COLO829 (cell line): Measurements from ENCODE around the gene AR.

ENCODE experiments used
- DNase-seq: peaks from one replicate; pipeline ENCODE4 v3.0.0; 2012; ENCODE audit warnings: low spot score

The AR gene, protein sequence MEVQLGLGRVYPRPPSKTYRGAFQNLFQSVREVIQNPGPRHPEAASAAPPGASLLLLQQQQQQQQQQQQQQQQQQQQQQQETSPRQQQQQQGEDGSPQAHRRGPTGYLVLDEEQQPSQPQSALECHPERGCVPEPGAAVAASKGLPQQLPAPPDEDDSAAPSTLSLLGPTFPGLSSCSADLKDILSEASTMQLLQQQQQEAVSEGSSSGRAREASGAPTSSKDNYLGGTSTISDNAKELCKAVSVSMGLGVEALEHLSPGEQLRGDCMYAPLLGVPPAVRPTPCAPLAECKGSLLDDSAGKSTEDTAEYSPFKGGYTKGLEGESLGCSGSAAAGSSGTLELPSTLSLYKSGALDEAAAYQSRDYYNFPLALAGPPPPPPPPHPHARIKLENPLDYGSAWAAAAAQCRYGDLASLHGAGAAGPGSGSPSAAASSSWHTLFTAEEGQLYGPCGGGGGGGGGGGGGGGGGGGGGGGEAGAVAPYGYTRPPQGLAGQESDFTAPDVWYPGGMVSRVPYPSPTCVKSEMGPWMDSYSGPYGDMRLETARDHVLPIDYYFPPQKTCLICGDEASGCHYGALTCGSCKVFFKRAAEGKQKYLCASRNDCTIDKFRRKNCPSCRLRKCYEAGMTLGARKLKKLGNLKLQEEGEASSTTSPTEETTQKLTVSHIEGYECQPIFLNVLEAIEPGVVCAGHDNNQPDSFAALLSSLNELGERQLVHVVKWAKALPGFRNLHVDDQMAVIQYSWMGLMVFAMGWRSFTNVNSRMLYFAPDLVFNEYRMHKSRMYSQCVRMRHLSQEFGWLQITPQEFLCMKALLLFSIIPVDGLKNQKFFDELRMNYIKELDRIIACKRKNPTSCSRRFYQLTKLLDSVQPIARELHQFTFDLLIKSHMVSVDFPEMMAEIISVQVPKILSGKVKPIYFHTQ

DNA sequence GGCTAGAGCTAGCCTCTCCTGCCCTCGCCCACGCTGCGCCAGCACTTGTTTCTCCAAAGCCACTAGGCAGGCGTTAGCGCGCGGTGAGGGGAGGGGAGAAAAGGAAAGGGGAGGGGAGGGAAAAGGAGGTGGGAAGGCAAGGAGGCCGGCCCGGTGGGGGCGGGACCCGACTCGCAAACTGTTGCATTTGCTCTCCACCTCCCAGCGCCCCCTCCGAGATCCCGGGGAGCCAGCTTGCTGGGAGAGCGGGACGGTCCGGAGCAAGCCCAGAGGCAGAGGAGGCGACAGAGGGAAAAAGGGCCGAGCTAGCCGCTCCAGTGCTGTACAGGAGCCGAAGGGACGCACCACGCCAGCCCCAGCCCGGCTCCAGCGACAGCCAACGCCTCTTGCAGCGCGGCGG is at the start of gene AR:
AR (plus strand) TSS at position 204 of the 400 bp plus-strand sequence. CDS start 1,126 bp downstream, outside the sequence.
- DNase-seq = no peak

DNA sequence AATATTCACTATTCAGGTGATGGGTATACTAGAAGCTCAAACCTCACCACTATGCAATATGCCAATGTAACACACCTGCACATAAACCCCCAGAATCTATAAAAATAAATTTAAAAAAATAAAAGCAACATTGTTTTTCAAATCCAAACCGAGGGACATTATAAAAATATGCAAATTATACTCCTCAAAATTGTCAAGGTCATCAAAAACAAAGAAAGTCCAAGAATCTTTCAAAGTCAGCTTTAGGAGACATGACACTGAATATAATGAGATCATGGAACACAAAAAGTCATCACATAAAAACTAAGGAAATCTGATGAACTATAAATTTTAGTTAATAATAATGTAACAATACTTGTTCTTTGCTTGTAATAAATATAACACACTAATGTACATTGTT is 43.2 kb upstream of the AR start:
- DNase-seq = no peak

DNA sequence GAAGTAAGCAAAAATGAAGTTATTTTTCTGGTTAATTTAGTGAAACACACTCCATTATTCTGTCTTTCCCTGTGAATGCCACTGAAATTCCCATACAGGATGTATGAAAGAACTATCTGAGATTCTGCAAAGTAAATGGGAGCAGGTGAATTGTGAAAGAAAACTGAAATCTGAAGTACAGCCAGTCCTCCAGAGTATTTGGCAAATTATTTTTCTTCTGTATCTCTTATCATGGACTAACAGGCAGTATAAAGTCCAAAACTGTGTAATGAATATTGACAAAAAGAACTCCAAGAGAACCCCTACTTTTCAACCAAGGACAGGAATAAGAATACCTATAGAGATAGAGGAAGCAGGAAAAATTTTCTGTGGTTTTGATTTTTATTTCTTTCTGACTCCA is 40.8 kb upstream of the AR start:
- DNase-seq = no peak

DNA sequence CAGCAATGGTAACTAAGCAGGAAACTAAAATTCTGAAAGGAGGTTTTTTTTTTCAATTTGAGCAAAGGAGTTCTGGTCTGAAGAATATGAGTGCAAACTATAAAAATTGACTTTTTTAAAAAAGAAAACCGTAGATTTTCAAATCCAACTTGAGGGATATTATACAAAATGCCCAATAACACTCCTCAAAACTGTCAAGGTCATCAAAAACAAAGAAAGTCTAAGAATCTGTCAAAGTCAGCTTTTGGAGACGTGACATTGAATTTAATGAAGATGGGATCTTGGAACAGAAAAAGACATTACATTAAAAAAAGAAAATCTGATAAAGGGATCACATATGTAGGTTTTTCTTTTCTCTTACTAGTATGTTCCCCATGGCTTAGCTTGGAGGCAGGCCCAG is 40.4 kb upstream of the AR start:
- no peak for DNase-seq

DNA sequence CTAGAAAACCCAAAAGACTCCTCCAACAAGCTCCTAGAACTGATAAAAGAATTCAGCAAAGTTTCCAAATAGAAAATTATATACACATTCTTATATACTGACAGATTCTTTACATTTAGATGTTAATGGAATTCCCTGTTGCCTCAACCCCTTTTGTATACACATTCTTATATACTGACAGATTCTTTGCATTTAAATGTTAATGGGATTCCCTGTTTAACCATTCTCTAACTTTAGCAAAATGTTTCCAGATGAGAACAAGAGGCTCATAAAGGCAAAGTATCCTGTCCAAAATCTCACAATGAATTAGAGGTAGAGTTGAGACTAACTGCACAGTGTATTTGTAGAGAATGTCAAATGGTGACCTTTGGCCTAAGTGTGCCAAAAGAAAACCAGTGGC is 23.1 kb upstream of the AR start:
- no peak for DNase-seq

DNA sequence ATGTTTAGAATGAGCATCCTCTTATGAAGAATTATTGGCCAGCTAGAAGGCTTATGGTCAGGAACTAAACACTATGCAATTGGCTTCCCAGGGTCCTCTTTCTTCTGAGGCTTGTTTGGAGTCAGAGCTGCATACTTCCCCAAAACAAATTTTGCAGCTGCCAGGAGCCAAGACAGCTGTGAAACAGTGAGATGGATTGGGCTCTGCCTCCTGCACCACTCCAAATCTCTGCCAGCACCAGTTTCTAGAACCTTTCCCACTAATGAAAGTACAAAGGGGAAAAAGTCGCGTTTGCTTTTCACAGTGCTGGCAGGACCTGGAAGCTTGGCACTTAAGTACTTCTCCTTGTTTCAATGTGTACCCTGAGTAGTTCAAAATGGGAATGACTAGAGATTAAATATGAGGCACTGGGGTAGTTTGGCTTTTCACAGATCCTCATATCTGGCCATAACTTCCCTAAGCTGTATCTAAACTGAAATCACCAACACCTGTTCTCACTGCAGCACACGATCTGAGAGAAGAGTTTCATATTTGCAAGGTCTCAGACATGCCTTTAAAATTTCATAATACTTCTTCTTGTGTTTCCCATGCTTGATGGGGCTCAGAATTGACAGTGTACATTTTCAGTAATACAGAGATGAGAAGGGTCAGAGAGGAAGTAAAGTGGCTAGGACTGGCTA is 20.7 kb upstream of the AR start:
- DNase-seq = no peak

DNA sequence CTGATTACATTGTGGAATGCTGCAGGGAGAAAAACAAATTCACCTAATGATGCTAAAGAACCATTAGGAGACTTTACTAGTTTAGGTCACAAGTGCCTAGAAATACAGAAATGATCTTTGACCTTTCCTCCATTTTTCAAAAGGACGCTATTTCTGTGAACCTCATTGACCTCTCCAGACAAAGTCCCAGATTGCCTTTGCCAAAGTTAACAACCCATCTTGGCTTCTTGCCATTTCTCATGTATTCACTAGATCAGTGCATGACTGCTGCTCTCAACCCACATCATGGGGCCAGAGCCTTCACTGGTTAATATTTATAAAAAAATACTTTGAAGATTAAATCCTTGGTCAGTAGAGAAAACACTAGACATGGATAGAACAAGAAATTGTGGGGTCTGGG is 19.9 kb upstream of the AR start:
- DNase-seq = no peak

DNA sequence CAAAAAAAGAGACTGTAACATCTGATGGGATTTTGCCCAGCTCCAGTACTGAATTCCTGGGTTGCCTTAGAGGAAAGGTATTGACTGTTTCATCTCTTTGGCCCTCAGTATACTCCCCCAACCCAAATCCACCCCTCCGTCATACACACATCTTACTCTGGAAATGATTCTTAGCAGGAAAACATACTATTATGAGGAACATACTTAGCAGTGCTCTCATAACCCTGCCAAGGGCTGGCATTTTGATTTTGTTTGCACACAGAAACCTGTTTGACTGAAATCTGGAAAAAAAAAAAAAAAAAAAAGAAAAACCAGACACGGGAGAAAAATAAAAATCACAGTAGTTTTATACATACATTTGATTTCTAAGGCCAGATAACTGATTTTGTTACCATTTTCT is 19.4 kb upstream of the AR start:
- DNase-seq = no peak

DNA sequence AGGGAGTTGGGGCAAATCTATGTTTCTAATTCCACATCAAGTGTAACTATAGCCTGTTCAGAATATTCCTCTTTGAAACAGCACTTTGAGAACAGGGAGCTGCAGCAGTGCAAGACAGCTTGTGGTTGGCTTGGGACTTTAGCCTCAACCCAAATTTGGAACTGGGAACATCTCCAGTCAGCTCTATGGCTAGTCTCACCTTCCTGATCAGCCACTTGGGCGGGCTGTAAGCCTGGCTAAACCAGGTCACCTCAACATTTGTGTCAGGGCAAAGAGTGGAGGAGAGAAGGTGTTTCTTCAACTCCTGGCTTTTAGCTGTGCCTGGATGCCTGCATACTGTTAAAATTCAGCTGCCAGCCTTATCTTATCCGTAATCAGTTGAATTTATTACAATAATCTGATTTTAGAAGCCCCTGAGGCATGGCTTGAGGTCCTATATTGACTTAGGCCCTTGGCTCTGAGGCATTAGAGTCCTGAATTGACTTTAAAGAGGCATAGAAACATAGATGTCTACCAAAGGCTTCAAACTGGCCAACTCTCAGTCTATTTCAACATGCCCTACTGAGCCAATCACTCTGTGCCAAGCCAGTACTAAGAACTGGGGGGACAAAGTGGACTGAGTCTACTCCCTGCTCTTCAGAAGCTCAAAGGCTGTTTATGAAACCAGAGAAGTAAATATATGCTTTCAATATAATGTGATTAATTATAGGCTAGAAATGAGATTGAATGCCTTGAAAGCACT is 18.7 kb upstream of the AR start:
- DNase-seq = no peak

DNA sequence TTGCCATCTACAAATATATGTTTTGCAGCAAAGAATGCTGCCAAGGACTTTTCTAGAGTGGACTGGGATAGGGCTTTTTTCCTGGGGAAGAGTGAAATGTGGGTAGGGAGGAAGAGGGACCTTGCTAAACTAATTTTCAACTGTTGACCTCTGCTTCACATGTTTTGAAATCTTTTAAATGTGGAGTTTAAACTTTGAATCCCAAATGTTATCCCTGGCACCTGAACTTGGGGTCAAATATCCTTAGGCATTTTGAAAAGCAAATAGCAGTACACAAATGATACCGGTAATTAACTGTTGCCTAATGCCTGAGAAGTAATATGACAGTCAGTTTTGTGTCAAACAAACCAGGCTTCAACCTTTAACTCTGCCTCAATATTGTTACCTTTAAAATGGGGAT is 7.3 kb upstream of the AR start:
- DNase-seq = no peak

DNA sequence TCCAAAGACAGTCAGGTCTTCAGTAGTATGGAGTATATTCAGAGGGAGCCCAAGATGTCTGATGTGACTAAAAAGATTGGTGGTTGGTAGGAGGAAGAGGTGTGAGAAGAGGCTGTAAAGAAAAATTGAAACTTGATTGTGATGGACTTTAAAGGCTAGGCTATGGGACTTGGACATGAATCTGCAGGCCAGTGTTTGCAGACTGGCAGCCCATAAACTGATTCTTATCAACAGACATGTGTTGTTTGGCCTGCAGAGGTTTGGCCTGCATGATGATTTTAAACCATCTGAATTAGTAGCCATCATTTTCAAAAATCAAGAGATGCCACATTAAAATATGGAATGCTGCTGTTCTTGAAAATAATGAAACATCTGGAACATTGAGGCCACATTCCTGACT is 5.4 kb upstream of the AR start:
- no peak for DNase-seq

DNA sequence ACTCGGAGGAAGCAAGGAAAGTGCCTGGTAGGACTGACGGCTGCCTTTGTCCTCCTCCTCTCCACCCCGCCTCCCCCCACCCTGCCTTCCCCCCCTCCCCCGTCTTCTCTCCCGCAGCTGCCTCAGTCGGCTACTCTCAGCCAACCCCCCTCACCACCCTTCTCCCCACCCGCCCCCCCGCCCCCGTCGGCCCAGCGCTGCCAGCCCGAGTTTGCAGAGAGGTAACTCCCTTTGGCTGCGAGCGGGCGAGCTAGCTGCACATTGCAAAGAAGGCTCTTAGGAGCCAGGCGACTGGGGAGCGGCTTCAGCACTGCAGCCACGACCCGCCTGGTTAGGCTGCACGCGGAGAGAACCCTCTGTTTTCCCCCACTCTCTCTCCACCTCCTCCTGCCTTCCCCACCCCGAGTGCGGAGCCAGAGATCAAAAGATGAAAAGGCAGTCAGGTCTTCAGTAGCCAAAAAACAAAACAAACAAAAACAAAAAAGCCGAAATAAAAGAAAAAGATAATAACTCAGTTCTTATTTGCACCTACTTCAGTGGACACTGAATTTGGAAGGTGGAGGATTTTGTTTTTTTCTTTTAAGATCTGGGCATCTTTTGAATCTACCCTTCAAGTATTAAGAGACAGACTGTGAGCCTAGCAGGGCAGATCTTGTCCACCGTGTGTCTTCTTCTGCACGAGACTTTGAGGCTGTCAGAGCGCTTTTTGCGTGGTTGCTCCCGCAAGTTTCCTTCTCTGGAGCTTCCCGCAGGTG is 637 bp downstream of the AR start:
- no peak for DNase-seq

DNA sequence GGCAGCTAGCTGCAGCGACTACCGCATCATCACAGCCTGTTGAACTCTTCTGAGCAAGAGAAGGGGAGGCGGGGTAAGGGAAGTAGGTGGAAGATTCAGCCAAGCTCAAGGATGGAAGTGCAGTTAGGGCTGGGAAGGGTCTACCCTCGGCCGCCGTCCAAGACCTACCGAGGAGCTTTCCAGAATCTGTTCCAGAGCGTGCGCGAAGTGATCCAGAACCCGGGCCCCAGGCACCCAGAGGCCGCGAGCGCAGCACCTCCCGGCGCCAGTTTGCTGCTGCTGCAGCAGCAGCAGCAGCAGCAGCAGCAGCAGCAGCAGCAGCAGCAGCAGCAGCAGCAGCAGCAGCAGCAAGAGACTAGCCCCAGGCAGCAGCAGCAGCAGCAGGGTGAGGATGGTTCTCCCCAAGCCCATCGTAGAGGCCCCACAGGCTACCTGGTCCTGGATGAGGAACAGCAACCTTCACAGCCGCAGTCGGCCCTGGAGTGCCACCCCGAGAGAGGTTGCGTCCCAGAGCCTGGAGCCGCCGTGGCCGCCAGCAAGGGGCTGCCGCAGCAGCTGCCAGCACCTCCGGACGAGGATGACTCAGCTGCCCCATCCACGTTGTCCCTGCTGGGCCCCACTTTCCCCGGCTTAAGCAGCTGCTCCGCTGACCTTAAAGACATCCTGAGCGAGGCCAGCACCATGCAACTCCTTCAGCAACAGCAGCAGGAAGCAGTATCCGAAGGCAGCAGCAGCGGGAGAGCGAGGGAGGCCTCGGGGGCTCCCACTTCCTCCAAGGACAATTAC is 1.4 kb downstream of the AR start:
- no peak for DNase-seq

DNA sequence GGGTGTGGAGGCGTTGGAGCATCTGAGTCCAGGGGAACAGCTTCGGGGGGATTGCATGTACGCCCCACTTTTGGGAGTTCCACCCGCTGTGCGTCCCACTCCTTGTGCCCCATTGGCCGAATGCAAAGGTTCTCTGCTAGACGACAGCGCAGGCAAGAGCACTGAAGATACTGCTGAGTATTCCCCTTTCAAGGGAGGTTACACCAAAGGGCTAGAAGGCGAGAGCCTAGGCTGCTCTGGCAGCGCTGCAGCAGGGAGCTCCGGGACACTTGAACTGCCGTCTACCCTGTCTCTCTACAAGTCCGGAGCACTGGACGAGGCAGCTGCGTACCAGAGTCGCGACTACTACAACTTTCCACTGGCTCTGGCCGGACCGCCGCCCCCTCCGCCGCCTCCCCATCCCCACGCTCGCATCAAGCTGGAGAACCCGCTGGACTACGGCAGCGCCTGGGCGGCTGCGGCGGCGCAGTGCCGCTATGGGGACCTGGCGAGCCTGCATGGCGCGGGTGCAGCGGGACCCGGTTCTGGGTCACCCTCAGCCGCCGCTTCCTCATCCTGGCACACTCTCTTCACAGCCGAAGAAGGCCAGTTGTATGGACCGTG is 2.2 kb downstream of the AR start:
- DNase-seq = no peak

DNA sequence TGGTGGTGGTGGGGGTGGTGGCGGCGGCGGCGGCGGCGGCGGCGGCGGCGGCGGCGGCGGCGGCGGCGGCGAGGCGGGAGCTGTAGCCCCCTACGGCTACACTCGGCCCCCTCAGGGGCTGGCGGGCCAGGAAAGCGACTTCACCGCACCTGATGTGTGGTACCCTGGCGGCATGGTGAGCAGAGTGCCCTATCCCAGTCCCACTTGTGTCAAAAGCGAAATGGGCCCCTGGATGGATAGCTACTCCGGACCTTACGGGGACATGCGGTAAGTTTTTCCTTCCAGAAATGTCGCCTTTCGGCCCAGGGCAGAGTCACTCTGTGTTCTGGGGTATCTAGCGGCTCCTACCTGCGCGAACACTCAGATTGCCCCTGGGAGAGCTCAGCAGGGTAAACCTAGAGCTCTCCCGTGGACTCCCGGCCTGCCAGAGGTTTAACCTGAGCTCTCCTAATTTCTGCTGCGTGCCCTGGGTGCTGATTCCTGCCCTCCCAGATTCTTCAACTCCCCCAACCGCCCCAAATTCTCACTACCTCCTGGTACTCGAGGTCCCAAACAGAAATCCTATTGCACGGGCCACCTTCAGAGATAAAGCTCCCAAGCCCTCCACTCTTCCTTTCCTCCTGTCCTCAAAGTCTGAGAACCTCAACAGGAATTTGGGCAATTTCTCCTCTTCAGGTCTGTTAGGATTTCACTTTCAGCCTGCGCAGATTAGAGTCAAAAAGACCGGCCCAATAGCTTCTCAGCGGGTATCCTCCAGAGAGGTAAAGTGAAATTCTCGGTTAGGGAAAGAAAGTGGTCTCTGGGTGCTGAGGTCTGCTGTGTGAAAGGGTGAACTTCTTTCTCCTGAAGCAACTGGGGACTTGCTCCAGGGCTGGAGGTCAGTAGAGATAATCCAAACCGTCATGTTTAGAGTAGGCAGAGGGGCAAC is 2.9 kb downstream of the AR start:
- DNase-seq = no peak

DNA sequence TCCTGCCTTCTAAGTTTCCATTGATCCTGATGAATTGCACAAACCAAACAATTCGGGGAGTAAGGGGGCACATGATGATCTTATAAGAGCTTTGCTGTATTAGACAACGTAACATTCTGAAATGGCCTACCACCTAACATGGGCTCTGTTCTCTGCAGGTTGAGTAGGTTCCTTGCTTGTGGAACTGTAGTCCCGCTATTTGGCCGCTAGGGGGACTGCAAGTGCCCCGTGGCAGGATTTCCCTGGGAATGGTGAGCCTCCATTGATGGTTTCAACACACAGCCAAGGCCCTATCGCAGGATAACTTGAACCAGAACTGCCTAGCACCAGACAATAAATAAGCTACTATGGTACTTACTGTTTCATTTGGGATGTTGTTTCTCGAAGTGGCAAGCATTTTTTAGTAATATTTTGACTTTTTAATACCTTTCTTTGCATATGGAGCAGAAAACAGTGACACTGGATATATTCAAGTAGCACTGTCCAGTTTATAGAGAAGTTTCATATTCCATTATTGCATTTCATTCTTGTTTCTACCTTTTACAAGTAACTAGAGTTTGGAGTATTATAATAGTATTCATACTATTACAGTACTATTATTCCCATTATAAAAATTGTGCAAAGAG is 11.9 kb downstream of the AR start:
- DNase-seq = peak; percentile 9

DNA sequence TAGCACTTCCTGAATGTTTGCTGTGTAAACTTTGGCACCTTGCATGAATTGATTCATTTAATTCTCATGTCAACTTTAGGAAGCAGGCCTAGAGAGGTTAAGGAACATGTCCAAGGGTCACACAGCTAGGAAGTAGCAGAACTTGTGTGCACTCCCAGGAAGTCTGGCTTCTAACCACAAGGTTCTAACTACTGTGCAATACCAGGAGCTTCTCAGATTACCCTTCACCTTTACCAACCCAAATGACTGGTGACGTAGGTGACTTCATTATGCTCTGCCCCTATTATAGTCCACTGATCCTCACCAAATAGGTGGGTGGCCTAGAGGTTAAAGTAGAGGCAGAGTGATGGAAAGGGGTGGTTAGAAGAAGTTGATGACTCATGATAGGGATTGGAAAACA is 14.4 kb downstream of the AR start:
- no peak for DNase-seq
